Hepatocyte (in vitro differentiated cells): ENCODE results near the gene KLHL5.

ENCODE experiments used
- EZH2 ChIP-seq: fragments of 200-600 bp; sonication (generic); IDR thresholded peaks from 2 replicates; pipeline ENCODE4 v1.6.1; 2016; ENCODE audit warnings: antibody characterized with exemption, mild to moderate bottlenecking, borderline replicate concordance
- TF ChIP-seq, protein P1 (sequence below): fragments of 200-600 bp; sonication (generic); IDR thresholded peaks from 2 replicates; pipeline ENCODE4 v1.5.1; 2016; ENCODE audit warnings: antibody characterized with exemption, mild to moderate bottlenecking; ENCODE audit not compliant: poor library complexity

DNA sequence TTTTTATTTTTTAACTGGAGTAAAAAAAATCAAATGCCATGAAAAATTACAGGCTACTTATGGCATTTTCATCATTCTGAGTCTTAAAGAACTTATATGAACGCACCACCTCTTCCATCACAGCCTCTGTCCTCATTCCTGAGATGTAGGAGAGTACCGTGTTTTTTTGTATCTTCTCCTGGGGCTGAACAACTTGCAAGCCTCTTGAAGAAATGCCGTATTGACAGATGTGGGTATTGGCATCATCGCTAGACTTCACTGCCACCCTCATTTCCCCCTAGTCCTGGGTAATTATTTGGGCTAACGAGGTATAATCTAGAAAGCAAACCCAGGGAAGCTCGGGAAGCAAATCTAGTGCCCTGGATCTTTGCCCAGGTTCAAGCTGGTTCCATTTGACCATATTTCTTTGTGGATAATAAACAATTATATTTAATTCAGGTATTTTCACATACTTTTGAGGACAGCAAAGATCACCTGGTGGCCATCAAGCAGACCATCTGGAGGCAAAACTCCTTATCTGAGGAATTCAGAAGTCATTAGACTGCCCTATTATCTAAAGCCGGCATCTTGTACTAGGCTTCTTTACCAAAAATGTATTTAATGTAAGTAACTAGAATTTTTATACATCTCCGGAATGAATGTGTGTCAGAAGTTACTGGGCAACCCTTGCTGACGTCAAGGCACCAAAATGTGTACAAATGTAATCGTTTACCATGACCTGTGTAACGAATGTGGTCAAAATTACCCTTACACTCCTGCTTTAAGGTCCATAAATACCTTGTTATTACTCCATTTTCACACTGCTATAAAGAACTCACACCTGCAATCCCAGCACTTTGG is 64.4 kb downstream of the KLHL5 start:
- TF ChIP-seq, protein P1, sequence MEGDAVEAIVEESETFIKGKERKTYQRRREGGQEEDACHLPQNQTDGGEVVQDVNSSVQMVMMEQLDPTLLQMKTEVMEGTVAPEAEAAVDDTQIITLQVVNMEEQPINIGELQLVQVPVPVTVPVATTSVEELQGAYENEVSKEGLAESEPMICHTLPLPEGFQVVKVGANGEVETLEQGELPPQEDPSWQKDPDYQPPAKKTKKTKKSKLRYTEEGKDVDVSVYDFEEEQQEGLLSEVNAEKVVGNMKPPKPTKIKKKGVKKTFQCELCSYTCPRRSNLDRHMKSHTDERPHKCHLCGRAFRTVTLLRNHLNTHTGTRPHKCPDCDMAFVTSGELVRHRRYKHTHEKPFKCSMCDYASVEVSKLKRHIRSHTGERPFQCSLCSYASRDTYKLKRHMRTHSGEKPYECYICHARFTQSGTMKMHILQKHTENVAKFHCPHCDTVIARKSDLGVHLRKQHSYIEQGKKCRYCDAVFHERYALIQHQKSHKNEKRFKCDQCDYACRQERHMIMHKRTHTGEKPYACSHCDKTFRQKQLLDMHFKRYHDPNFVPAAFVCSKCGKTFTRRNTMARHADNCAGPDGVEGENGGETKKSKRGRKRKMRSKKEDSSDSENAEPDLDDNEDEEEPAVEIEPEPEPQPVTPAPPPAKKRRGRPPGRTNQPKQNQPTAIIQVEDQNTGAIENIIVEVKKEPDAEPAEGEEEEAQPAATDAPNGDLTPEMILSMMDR = no peak
- TF ChIP-seq EZH2 = no peak
